DMS53 (cell line): ENCODE data around the gene FGF5.
A peak's percentile ranks its signal among the peaks of the same experiment; 100 is the strongest.

Source experiments
- DNase-seq: peaks from one replicate; lab custom pipeline; 2025; lab: John Stamatoyannopoulos, UW

FGF5 gene

DNA sequence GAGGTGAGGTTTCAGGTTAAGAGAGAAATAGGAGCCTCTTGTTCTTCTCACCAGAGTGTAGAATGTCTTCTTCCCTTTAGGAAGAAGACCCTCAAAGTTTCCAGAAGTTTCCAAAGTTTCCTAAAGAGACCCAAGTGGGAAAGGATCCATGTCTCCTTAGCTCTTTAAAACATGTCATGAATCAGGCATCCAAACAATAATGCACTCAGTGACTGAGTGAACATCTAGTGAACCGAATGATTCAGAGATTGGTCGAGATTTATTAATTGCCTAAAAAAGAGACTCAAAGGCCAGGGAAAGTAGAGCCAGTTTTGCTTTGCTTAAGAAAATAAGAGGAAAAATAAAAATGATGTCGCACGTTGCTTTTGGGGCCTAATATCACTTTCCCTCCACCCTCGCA, 29.4 kb downstream of the FGF5 start:
- no peak for DNase-seq

DNA sequence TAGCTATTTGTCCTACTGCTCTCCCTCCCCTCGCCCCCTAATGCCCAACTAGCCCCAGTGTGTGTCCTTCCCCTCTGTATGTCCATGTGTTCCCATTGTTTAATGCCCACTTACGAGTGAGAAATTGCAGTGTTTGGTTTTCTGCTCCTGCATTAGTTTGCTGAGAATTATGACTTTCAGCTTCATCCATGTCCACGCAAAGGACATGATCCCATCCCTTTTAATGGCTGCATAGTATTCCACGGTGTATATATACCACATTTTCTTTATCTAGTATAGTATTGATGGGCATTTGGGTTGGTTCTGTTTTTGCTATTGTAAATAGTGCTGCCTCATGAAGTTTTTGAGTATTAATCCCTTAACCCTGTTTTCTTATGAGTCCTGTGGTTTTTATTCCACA, 35.4 kb downstream of the FGF5 start:
- no peak for DNase-seq

- no peak for DNase-seq
These were observed 36.3 kb downstream of the FGF5 start for GRCh38 chr4:80302616-80303223.

GRCh38 chr4:80305466-80305865, 39.0 kb downstream of the FGF5 start:
- DNase-seq, result no peak

DNA sequence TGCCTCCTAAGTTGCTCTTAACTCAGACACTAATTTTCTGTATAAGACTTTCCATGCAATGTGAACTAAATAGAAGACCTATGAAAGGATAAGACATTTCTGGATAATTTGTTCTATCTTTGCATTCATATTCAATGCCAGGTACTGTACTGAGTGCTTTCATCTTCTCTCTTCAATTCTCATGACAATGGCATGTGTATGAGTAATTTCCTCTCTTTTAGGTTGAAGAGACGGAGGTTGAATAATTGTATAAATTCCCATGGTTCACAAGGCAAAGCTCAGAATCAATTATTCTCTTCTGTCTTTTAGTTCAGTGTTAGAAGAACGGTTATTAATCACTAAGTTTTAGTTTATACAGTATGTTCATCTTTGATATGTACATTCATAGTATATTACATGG, 39.8 kb downstream of the FGF5 start:
- DNase-seq, result no peak

DNA sequence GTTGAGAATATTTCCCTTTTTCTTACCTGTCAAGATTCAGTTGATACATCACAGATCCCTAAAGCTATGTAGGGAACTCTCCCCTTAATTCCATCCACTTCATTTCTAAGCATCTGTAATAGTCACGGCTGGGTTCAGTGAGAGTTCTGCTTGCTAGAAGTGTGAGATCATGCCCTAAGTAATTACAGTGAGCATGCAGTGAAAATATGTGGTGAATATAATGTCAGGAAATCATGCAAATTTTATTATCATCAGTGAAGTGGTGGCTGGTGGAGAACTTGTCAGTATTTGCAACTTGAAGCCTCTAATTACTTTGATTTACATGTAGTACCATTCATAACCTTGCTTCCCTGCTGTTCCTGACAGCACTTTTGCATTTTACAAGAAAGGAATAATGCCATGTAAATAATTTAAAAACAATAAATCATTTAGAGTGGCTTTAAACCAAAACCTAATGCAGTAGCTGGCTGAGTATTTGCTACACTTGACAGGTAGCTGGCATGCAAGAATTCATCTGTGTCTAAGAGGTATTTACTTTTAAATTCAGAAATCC, 40.8 kb downstream of the FGF5 start:
- DNase-seq, result peak; percentile 17

- DNase-seq, result peak; percentile 47
These were observed 41.5 kb downstream of the FGF5 start for GRCh38 chr4:80307774-80308465.

DNA sequence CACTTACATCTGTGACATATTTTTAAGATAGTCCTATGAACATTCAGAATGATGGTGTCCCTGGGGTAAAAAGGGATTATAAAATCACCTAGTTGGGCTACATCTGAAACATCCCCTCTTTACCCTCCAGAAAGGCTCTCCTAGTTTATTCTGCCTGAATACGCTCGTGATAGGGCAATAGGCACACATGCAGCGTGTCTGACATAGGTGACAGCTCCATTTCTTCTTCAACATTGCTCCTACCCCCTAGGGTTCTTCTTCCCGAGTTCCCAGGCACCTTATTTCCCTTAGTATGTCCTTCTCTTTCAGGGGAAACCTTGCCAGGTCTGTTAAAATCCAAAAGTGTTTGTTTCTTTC, 42.0 kb downstream of the FGF5 start:
- peak; percentile 39 for DNase-seq

GRCh38 chr4:80309294-80310004, 43.0 kb downstream of the FGF5 start:
- DNase-seq, result no peak

DNA sequence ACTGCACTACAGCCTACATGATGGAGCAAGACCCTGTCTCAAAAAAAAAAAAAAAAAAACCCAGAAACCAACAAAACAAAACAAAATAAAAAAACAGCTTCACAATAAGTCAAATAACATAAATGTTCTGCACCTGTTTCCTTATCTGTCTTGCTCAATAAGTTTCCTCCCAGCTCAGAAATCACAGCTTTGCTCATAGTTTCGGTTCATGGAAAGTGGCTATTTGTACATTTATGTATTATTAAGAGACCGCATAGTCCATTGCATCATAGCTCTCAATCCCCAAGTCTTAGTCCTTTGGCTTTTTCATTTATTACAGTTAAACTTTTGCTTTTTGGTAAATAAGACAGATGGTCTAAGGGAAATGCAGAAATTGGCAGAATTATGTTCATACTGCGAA, 44.7 kb downstream of the FGF5 start:
- no peak for DNase-seq

DNA sequence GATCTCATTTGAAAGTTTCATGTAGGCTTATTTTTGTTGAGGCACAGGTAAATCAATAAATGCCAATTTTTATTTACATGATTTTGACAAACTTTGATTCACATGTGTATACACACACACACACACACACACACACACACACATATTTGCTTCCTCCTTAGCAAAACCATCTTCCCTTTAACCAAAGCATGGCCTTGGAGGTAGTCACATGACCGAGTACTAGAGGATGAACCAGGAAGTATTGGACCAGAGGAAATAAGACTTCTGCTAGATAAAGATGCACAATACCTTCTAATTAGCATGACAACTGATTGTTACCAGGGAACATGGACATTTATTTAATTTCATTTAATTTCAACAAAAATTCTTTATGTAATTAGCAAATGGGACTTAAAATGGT, 45.7 kb downstream of the FGF5 start:
- peak; percentile 14 for DNase-seq

- no peak for DNase-seq
These were observed 47.2 kb downstream of the FGF5 start for GRCh38 chr4:80313627-80314026.

- DNase-seq, result peak; percentile 8
These were observed 49.4 kb downstream of the FGF5 start for GRCh38 chr4:80315848-80316247.

- DNase-seq, result no peak
These were observed 54.9 kb downstream of the FGF5 start for GRCh38 chr4:80321341-80321740.

DNA sequence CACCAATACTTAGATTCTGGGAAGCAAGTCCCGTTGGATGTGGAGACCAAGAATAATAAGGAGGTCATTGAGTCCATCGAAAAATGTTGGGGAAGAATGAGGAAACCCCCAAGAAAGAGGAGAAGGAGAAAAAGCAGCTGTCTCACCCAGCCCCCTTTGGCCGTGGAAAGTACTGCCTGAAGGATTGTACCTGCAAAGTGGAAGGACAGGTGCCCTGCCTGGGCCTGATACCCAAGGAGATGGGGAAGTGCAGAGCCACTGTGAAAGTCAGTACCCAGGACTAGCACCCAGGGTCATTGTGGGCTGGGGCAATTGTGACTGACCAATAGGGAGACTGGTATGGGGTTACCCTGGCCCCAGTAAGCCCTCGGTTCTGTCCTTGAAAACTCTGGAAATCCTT, 55.3 kb downstream of the FGF5 start:
- DNase-seq, result no peak

GRCh38 chr4:80322716-80323115, 56.3 kb downstream of the FGF5 start:
- DNase-seq, result peak; percentile 51

- no peak for DNase-seq
These were observed 57.7 kb downstream of the FGF5 start for GRCh38 chr4:80324171-80324570.

- no peak for DNase-seq
These were observed 65.2 kb downstream of the FGF5 start for GRCh38 chr4:80331693-80332092.

DNA sequence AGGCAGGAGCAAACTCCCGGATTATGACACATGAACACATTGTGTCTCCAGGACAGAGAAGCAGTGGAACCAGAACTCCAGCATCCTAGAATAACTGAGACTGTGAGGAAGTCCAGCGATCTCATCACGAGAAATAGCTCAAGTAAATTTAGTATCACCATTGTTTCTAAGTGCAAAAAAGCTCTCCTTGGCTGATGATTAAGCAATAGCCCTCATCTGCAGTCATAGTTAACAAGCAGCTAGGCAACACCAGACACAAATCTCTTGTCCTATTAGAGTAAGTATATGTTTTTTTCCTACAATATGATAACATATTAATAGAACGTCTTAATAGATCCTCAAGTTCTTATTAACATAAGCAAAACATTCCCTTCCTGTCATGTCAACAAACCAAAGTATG, 66.7 kb downstream of the FGF5 start:
- no peak for DNase-seq

DNA sequence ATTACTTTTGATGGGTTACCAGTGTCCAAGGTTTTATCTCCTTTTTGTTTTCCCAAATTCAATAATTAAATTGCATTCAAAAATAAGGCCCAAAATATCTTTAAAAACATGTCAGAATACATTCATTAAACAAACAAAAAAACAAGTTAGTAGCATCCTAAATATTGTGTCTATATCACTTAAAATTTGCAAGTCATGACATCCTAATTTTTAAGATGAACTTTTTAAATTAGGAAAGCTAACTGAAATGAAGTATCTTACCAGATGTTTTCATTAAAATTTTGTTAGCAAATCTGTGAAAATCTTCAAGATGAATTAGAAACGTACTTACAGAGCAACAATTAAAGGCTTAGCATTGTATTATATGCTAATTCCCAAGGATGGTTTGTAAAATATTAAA, 68.1 kb downstream of the FGF5 start:
- no peak for DNase-seq

DNA sequence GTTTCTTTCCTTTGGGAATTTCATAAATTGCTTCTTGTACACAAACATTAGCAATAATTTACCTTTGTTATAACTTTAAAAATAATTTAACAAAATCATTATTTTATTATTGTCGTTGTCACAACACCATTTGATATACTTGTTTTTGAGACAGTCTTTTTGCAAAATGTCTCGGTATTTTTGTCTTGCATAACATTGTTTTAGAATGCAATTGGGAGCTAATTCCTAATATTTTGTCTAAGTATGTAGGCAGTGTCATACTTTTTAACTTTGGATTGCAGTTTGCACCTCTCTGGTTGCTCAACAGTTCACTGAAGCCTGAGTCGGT, 68.7 kb downstream of the FGF5 start:
- DNase-seq, result no peak

DNA sequence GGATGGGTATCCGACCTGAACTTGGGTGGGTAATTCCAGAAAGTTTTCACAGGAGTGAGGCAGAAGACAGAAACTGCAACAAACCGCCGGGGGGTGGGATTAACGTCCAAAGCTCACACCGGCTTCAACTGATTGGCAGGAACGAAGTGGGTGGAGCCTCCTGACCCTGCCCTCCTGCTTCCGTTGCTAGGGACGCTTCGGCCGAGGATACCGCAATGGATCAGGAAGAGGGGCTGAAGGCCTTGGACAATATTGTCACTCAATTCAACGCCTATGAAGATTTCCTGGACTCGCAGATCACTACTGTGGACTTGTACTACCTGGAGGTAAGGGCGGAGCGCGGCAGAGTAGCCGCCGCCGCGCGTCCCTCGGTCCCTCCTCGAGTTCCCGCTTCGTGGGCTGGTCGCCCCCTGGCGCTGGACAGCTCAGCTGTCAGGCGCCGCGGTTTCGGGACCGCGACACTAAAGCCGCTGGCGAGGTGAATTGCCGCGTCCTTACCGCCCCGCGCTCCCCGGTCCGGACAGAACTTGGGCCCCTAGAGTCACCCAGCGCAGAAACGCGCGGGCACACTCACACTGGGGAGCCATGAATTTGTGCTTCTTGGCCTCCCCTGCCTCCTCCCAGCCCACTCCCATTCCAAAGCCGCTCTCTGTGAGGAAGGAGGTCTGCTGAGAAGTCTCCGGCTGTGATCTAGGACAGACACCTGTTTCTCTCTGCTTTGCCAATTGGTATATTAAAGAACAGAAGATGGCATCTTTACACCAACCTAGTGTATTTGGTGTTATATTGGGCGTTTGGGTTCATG, 69.3 kb downstream of the FGF5 start, which contains the start of gene CFAP299:
Gene CFAP299 (plus strand): TSS at position 177 of the 805 bp plus-strand sequence.
- DNase-seq, result peak; percentile 92
